ENCODE data around the gene MYL6B.

Gene MYL6B

GRCh38 chr12:56158029-56158925, 5.9 kb downstream of the MYL6B start, which contains the start of gene MYL6:
Gene MYL6 (plus strand): TSS chr12:56158359. CDS start chr12:56158402, 43 bp downstream.
- Histone ChIP-seq H3K9me2 (replicated peaks; ENCODE audit: control insufficient read depth, low read length) (no peaks in the 10 kb centered on the region), H3K4me1 (ENCODE audit: control insufficient read depth, low read length) (peaks cover 41% of the 10 kb centered on the region), H3K9me3 (ENCODE audit: control insufficient read depth, insufficient read depth, low read length) (no peaks in the 10 kb centered on the region), H3K4me2 (ENCODE audit: low read length) (peak within 1 kb of the TSS; percentile 94), H4K20me1 (ENCODE audit: control insufficient read depth, insufficient read depth, low read depth, low read length) (peaks cover 15% of the 10 kb centered on the region), H3F3A (ENCODE audit: control insufficient read depth, insufficient read depth) (peaks cover 20% of the 10 kb centered on the region), H3K4me3 (ENCODE audit: low read length) (peak within 1 kb of the TSS; percentile 91), H3K36me3 (ENCODE audit: control insufficient read depth, low read length) (peaks cover 64% of the 10 kb centered on the region), H3K27me3 (ENCODE audit: control insufficient read depth, low read length) (no peaks in the 10 kb centered on the region), H3K79me2 (ENCODE audit: control insufficient read depth, low read length) (peaks cover 50% of the 10 kb centered on the region), H3K27ac (ENCODE audit: low read depth, low read length) (peak within 1 kb of the TSS; percentile 78)
- TF ChIP-seq CTCF (IDR thresholded peaks at IDR 0.05; ENCODE audit: low read depth, low read length, poor library complexity, severe bottlenecking) (no peak), EZH2phosphoT487 (IDR thresholded peaks at IDR 0.05; ENCODE audit: borderline replicate concordance, low read length) (no peak)

GRCh38 chr12:56158926-56159461, 6.6 kb downstream of the MYL6B start:
- no peaks in the 10 kb centered on the region for H3K9me3 ChIP-seq (ENCODE audit: control insufficient read depth, insufficient read depth, low read length)
- peaks cover 25% of the 10 kb centered on the region for H3F3A ChIP-seq (ENCODE audit: control insufficient read depth, insufficient read depth)
- peaks cover 72% of the 10 kb centered on the region for H3K36me3 ChIP-seq (ENCODE audit: control insufficient read depth, low read length)
- TF ChIP-seq EZH2phosphoT487 (IDR thresholded peaks at IDR 0.05; ENCODE audit: borderline replicate concordance, low read length) (no peak), CTCF (IDR thresholded peaks at IDR 0.05; ENCODE audit: low read depth, low read length, poor library complexity, severe bottlenecking) (no peak)
- peak overlapping the region; percentile 94 for H3K4me2 ChIP-seq (ENCODE audit: low read length)
- H3K4me3 ChIP-seq (ENCODE audit: low read length), result peak overlapping the region; percentile 91
- peak overlapping the region; percentile 72 for H3K27ac ChIP-seq (ENCODE audit: low read depth, low read length)
- H3K27me3 ChIP-seq (ENCODE audit: control insufficient read depth, low read length), result no peaks in the 10 kb centered on the region
- H3K79me2 ChIP-seq (ENCODE audit: control insufficient read depth, low read length), result peaks cover 48% of the 10 kb centered on the region
- H3K9me2 ChIP-seq (replicated peaks; ENCODE audit: control insufficient read depth, low read length), result no peaks in the 10 kb centered on the region
- H3K4me1 ChIP-seq (ENCODE audit: control insufficient read depth, low read length), result peaks cover 35% of the 10 kb centered on the region
- H4K20me1 ChIP-seq (ENCODE audit: control insufficient read depth, insufficient read depth, low read depth, low read length), result peaks cover 15% of the 10 kb centered on the region

- Histone ChIP-seq H3K4me1 (ENCODE audit: control insufficient read depth, low read length) (peaks cover 35% of the 10 kb centered on the region), H4K20me1 (ENCODE audit: control insufficient read depth, insufficient read depth, low read depth, low read length) (peaks cover 15% of the 10 kb centered on the region)
- TF ChIP-seq EZH2phosphoT487 (IDR thresholded peaks at IDR 0.05; ENCODE audit: borderline replicate concordance, low read length), result no peak
- TF ChIP-seq CTCF (IDR thresholded peaks at IDR 0.05; ENCODE audit: low read depth, low read length, poor library complexity, severe bottlenecking), result no peak
These were observed 7.2 kb downstream of the MYL6B start for GRCh38 chr12:56159482-56160192.

More at GRCh38 chr12:56159482-56160192, 7.2 kb downstream of the MYL6B start:
- H3K27me3 ChIP-seq (ENCODE audit: control insufficient read depth, low read length), result no peaks in the 10 kb centered on the region
- H3K4me3 ChIP-seq (ENCODE audit: low read length), result peak overlapping the region; percentile 91
- H3K79me2 ChIP-seq (ENCODE audit: control insufficient read depth, low read length), result peaks cover 48% of the 10 kb centered on the region
- peak overlapping the region; percentile 72 for H3K27ac ChIP-seq (ENCODE audit: low read depth, low read length)
- H3K9me2 ChIP-seq (replicated peaks; ENCODE audit: control insufficient read depth, low read length), result no peaks in the 10 kb centered on the region
- peaks cover 25% of the 10 kb centered on the region for H3F3A ChIP-seq (ENCODE audit: control insufficient read depth, insufficient read depth)
- peak overlapping the region; percentile 94 for H3K4me2 ChIP-seq (ENCODE audit: low read length)
- no peaks in the 10 kb centered on the region for H3K9me3 ChIP-seq (ENCODE audit: control insufficient read depth, insufficient read depth, low read length)
- peaks cover 77% of the 10 kb centered on the region for H3K36me3 ChIP-seq (ENCODE audit: control insufficient read depth, low read length)

Measured in DOHH2 (cell line).